Stimulated activated CD4-positive, alpha-beta T cell treated with anti-CD3 and anti-CD28 coated beads, Interleukin-2, amount 100 ng/mL, for 4 hours (primary cell): ENCODE results near the gene SDR39U1.

Source experiments
- DNase-seq: peaks from one replicate; pipeline ENCODE4 v3.0.0-alpha.2; 2020; ENCODE audit warnings: low read depth

SDR39U1 gene

GRCh38 chr14:24411443-24412389 is 30.9 kb downstream of the SDR39U1 start:
- no peak for DNase-seq

GRCh38 chr14:24409956-24410355 is 32.6 kb downstream of the SDR39U1 start:
- DNase-seq = no peak

- no peak for DNase-seq
Measured at GRCh38 chr14:24409192-24409591, 33.4 kb downstream of the SDR39U1 start.

GRCh38 chr14:24408764-24409163 is 33.8 kb downstream of the SDR39U1 start:
- DNase-seq = no peak

- DNase-seq = no peak
Measured at GRCh38 chr14:24407608-24408325, 34.8 kb downstream of the SDR39U1 start.

GRCh38 chr14:24406416-24406815 is 36.2 kb downstream of the SDR39U1 start:
- DNase-seq = no peak

GRCh38 chr14:24404814-24405213 is 37.8 kb downstream of the SDR39U1 start:
- no peak for DNase-seq

GRCh38 chr14:24403294-24403998 is 39.1 kb downstream of the SDR39U1 start:
- DNase-seq = no peak

GRCh38 chr14:24401810-24402702 is 40.5 kb downstream of the SDR39U1 start:
- DNase-seq = no peak

- DNase-seq = no peak
Measured at GRCh38 chr14:24399999-24400718, 42.4 kb downstream of the SDR39U1 start.

GRCh38 chr14:24399447-24399822 is 43.1 kb downstream of the SDR39U1 start:
- no peak for DNase-seq

GRCh38 chr14:24398653-24399446 is 43.7 kb downstream of the SDR39U1 start, which contains the start of gene NYNRIN:
Gene NYNRIN, plus strand, starts transcription at chr14:24399003. Its CDS starts 244 bp downstream, at chr14:24399247.
- no peak for DNase-seq

- DNase-seq = no peak
Measured at GRCh38 chr14:24398293-24398652, 44.3 kb downstream of the SDR39U1 start.

- no peak for DNase-seq
Measured at GRCh38 chr14:24397639-24398292, 44.8 kb downstream of the SDR39U1 start.

- no peak for DNase-seq
Measured at GRCh38 chr14:24395609-24396582, 46.7 kb downstream of the SDR39U1 start.

GRCh38 chr14:24394275-24394674 is 48.3 kb downstream of the SDR39U1 start:
- no peak for DNase-seq

- DNase-seq = no peak
Measured at GRCh38 chr14:24392325-24393091, 50.1 kb downstream of the SDR39U1 start.
